Hair follicle dermal papilla cell (primary cell): ENCODE data around the gene KLHL6. TPM values are rescaled to one million over a fixed set of nuclear protein-coding genes. Genes with fewer than 3 reads are reported as not detected.

ENCODE experiments used
- small RNA-seq: library from RNA; depleted of rRNA; stranded (forward); fragments of <200 nt; gene quantifications from one replicate; pipeline ENCODE3, GENCODE V24; 2012
- total RNA-seq: library from RNA; depleted of rRNA; stranded (reverse); fragments of >200 nt; gene quantifications from 2 replicates; pipeline ENCODE4 v1.2.3, GENCODE V29; 2012

Gene KLHL6
- total RNA-seq = under 0.01 TPM in 1 of 2 replicates, not detected in the other

GRCh38 chr3:183555541-183556081 lies at the start of gene KLHL6:
TSS of gene KLHL6 (minus strand) at chr3:183555706. CDS start at chr3:183555653, 53 bp downstream.

Small RNA genes within 50 kb of the gene (small RNA-seq; reads per million reads assigned to genes)
- gene RF00092 (not detected), gene RF00394 (not detected), gene RF01241 (not detected), gene SNORA63D (0.88 reads per million, percentile 14 among the genes with 10 or more reads in this experiment)

Other genes starting within 250 kb of the KLHL6 start
- gene MCF2L2, start 127.1 kb downstream of the KLHL6 start, total RNA-seq = 0.32 and 0.36 TPM in 2 replicates
- gene KLHL24, start 79.9 kb upstream of the KLHL6 start, total RNA-seq = 54.2 and 64.1 TPM in 2 replicates
- gene YEATS2, start 142.1 kb upstream of the KLHL6 start, total RNA-seq = 35.5 and 46.7 TPM in 2 replicates